H1 (cell line): Measurements from ENCODE around the gene CDC40. TPM values are rescaled to one million over a fixed set of nuclear protein-coding genes. Genes with fewer than 3 reads are reported as not detected.

Source experiments
- CTCF ChIA-PET: fragments of 300-600 bp; sonication (Branson Sonifier 250); formaldehyde crosslinking; loops from one replicate; lab custom pipeline; 2021; ENCODE audit not compliant: partially characterized antibody; lab: Charles Lee
- POLR2A ChIA-PET: fragments of 300-600 bp; sonication (Branson Sonifier 250); formaldehyde crosslinking; loops from one replicate; lab custom pipeline; 2021; ENCODE audit warnings: inconsistent platforms; ENCODE audit not compliant: partially characterized antibody; lab: Charles Lee
- DNase-seq, 2 experiments: peaks; one replicate each; pipeline versions ENCODE4 v3.0.0 to v3.0.0-alpha.2; 2010 to 2022; ENCODE audit warnings: low spot score in 2 of 2, low read depth in 1 of 2, mixed read lengths in 1 of 2
- FAIRE-seq: peaks from 2 replicates; lab custom pipeline; 2011; peaks lifted over from hg19 to GRCh38; lab: Jason Lieb, UNC
- H2AFZ ChIP-seq: 2 replicates; pipeline ENCODE4 v1.8.1; 2012; ENCODE audit warnings: low read length, inconsistent platforms
- H2AK5ac ChIP-seq: 2 replicates; pipeline ENCODE4 v1.6.1; 2013; ENCODE audit warnings: low read depth, low read length
- H2BK120ac ChIP-seq: replicated peaks from 2 replicates; pipeline ENCODE3; 2013; ENCODE audit warnings: low read depth, low read length, inconsistent platforms
- H2BK12ac ChIP-seq: 2 replicates; pipeline ENCODE4 v1.6.1; 2013; ENCODE audit warnings: low read depth, low read length
- H2BK15ac ChIP-seq: 2 replicates; pipeline ENCODE4 v1.6.1; 2013; ENCODE audit warnings: low read length
- H2BK20ac ChIP-seq: 2 replicates; pipeline ENCODE4 v1.6.1; 2013; ENCODE audit warnings: low read length
- H2BK5ac ChIP-seq: 2 replicates; pipeline ENCODE4 v1.6.1; 2013; ENCODE audit warnings: low read depth, low read length
- H3K14ac ChIP-seq: 2 replicates; pipeline ENCODE4 v1.6.1; 2013; ENCODE audit warnings: inconsistent platforms; ENCODE audit not compliant: insufficient read length
- H3K18ac ChIP-seq: 2 replicates; pipeline ENCODE4 v1.6.1; 2013; ENCODE audit warnings: low read length; ENCODE audit errors: extremely low read depth
- H3K23ac ChIP-seq: 2 replicates; pipeline ENCODE4 v1.6.1; 2013; ENCODE audit warnings: inconsistent platforms; ENCODE audit not compliant: insufficient read length
- H3K23me2 ChIP-seq: 2 replicates; pipeline ENCODE4 v1.6.1; 2013; ENCODE audit warnings: low read depth, low read length
- H3K27ac ChIP-seq: 2 replicates; pipeline ENCODE4 v1.6.1; 2011; ENCODE audit warnings: low read depth, low read length, inconsistent platforms
- H3K27me3 ChIP-seq, 4 experiments: replicated peaks in 1 of 4; 1 replicate in 1 of 4; 2 replicates in 3 of 4; pipeline versions ENCODE4 v1.6.1 to v1.8.1; 2011 to 2013; ENCODE audit warnings: low read length in 3 of 4, mild to moderate bottlenecking in 3 of 4, inconsistent platforms in 2 of 4, mixed read lengths in 2 of 4, moderate library complexity in 1 of 4; ENCODE audit not compliant: control insufficient read depth in 3 of 4, insufficient read depth in 3 of 4; ENCODE audit errors: extremely low read depth in 1 of 4
- H3K36me3 ChIP-seq, 4 experiments: 2 replicates each; pipeline versions ENCODE4 v1.6.1 to v1.8.1; 2011 to 2013; ENCODE audit warnings: mild to moderate bottlenecking in 4 of 4, low read length in 3 of 4, moderate library complexity in 2 of 4, control low read depth in 1 of 4, inconsistent platforms in 1 of 4; ENCODE audit not compliant: insufficient read depth in 4 of 4, control insufficient read depth in 2 of 4
- H3K4ac ChIP-seq: replicated peaks from 2 replicates; pipeline ENCODE3; 2013; ENCODE audit warnings: low read length, low read depth, mixed read lengths, inconsistent platforms; ENCODE audit not compliant: insufficient read length
- H3K4me1 ChIP-seq, 4 experiments: replicated peaks in 1 of 4; 1 replicate in 1 of 4; 2 replicates in 3 of 4; pipeline versions ENCODE4 v1.6.1 to v1.8.1; 2011 to 2013; ENCODE audit warnings: low read length in 3 of 4, inconsistent platforms in 2 of 4, mixed read lengths in 1 of 4; ENCODE audit not compliant: insufficient read depth in 4 of 4, control insufficient read depth in 3 of 4
- H3K4me2 ChIP-seq, 2 experiments: 2 replicates each; pipeline versions ENCODE4 v1.6.1 to v1.8.1; 2011 to 2013; ENCODE audit warnings: low read depth in 2 of 2, low read length in 2 of 2, control low read depth in 1 of 2, inconsistent platforms in 1 of 2, mild to moderate bottlenecking in 1 of 2; ENCODE audit not compliant: insufficient read depth in 1 of 2
- H3K4me3 ChIP-seq, 4 experiments: fragments of 200-600, 300-600 bp in 1 of 4; sonication (generic), shearing (Covaris generic), sonication (Bioruptor Twin) in 1 of 4; 2 replicates each; pipeline versions ENCODE4 v1.5.1 to v1.8.1; 2011 to 2016; ENCODE audit warnings: low read length in 4 of 4, low read depth in 3 of 4, control low read depth in 2 of 4, inconsistent platforms in 2 of 4, mild to moderate bottlenecking in 2 of 4, mixed read lengths in 1 of 4, moderate library complexity in 1 of 4; ENCODE audit not compliant: insufficient read depth in 2 of 4; ENCODE audit errors: extremely low read depth in 1 of 4
- H3K56ac ChIP-seq: replicated peaks from 2 replicates; pipeline ENCODE3; 2013; ENCODE audit warnings: low read depth, mild to moderate bottlenecking, mixed read lengths, low read length, inconsistent platforms; ENCODE audit not compliant: insufficient read length
- H3K79me1 ChIP-seq: 2 replicates; pipeline ENCODE4 v1.6.1; 2013; ENCODE audit warnings: low read depth, low read length, control low read depth
- H3K79me2 ChIP-seq, 2 experiments: 2 replicates each; pipeline versions ENCODE4 v1.6.1 to v1.8.1; 2012 to 2013; ENCODE audit warnings: low read length in 2 of 2, mild to moderate bottlenecking in 2 of 2, inconsistent platforms in 1 of 2; ENCODE audit not compliant: insufficient read depth in 2 of 2, control insufficient read depth in 1 of 2
- H3K9ac ChIP-seq, 4 experiments: replicated peaks in 1 of 4; 1 replicate in 1 of 4; 2 replicates in 3 of 4; pipeline versions ENCODE4 v1.6.1 to v1.8.1; 2011 to 2013; ENCODE audit warnings: low read depth in 3 of 4, low read length in 3 of 4, control low read depth in 2 of 4, mild to moderate bottlenecking in 2 of 4, moderate library complexity in 2 of 4, inconsistent platforms in 1 of 4; ENCODE audit errors: extremely low read depth in 1 of 4
- H3K9me3 ChIP-seq, 2 experiments: 2 replicates each; pipeline versions ENCODE4 v1.6.1 to v1.8.1; 2012 to 2013; ENCODE audit warnings: mild to moderate bottlenecking in 2 of 2, moderate library complexity in 2 of 2, control low read depth in 1 of 2, inconsistent platforms in 1 of 2, low read depth in 1 of 2, low read length in 1 of 2, mixed read lengths in 1 of 2; ENCODE audit not compliant: insufficient read depth in 2 of 2
- H4K20me1 ChIP-seq, 2 experiments: replicated peaks in 1 of 2; 2 replicates each; pipeline versions ENCODE3 to v1.8.1; 2011 to 2013; ENCODE audit warnings: inconsistent platforms in 2 of 2, low read length in 2 of 2, mild to moderate bottlenecking in 1 of 2; ENCODE audit not compliant: insufficient read depth in 2 of 2, control insufficient read depth in 1 of 2
- H4K5ac ChIP-seq: 2 replicates; pipeline ENCODE4 v1.6.1; 2013; ENCODE audit warnings: low read length, low read depth, mixed read lengths, inconsistent platforms; ENCODE audit not compliant: insufficient read length
- H4K8ac ChIP-seq: 2 replicates; pipeline ENCODE4 v1.8.0; 2013; ENCODE audit warnings: mild to moderate bottlenecking, moderate library complexity, low read length, inconsistent platforms; ENCODE audit not compliant: insufficient read depth; ENCODE audit errors: extremely low read depth
- H4K91ac ChIP-seq: replicated peaks from 2 replicates; pipeline ENCODE3; 2013; ENCODE audit warnings: low read length, mixed read lengths, inconsistent platforms; ENCODE audit not compliant: insufficient read length
- ATF2 ChIP-seq: IDR thresholded peaks from 2 replicates; pipeline ENCODE4 v1.6.1; 2012; ENCODE audit warnings: low read length, inconsistent platforms
- BACH1 ChIP-seq: IDR thresholded peaks from 2 replicates; pipeline ENCODE4 v1.6.1; 2012; ENCODE audit warnings: low read length, improper control_type of control experiment
- CHD2 ChIP-seq: IDR thresholded peaks from 2 replicates; pipeline ENCODE4 v1.6.1; 2012; ENCODE audit warnings: low read length, improper control_type of control experiment
- EZH2 ChIP-seq: fragments of 200-600 bp; sonication (generic); IDR thresholded peaks from 2 replicates; pipeline ENCODE4 v1.7.1; 2012; ENCODE audit warnings: low read depth, mild to moderate bottlenecking, moderate library complexity, low read length, inconsistent platforms; ENCODE audit not compliant: severe bottlenecking
- FOSL1 ChIP-seq: IDR thresholded peaks from 2 replicates; pipeline ENCODE4 v1.6.1; 2011; ENCODE audit warnings: mild to moderate bottlenecking, low read depth, low read length, moderate library complexity; ENCODE audit not compliant: insufficient read depth
- HDAC2 ChIP-seq, 2 experiments: fragments of 300-600 bp in 1 of 2; sonication (generic) in 1 of 2; IDR thresholded peaks; 2 replicates each; pipeline ENCODE4 v1.6.1; 2011 to 2012; ENCODE audit warnings: low read depth in 2 of 2, low read length in 2 of 2, mild to moderate bottlenecking in 2 of 2, moderate library complexity in 2 of 2, borderline replicate concordance in 1 of 2, inconsistent platforms in 1 of 2
- POU5F1 ChIP-seq: IDR thresholded peaks from 2 replicates; pipeline ENCODE4 v1.6.1; 2011; ENCODE audit warnings: low read depth, mild to moderate bottlenecking, low read length, moderate library complexity
- RBBP5 ChIP-seq: IDR thresholded peaks from 2 replicates; pipeline ENCODE4 v1.7.1; 2012; ENCODE audit warnings: low read depth, mild to moderate bottlenecking, inconsistent platforms, low read length, moderate library complexity, borderline replicate concordance
- RXRA ChIP-seq: IDR thresholded peaks from 2 replicates; pipeline ENCODE4 v1.6.1; 2011; ENCODE audit warnings: low read depth, mild to moderate bottlenecking, low read length, moderate library complexity; ENCODE audit not compliant: insufficient read depth
- SIX5 ChIP-seq: IDR thresholded peaks from 2 replicates; pipeline ENCODE4 v1.6.1; 2011; ENCODE audit warnings: mild to moderate bottlenecking, low read depth, low read length
- SP1 ChIP-seq: IDR thresholded peaks from 2 replicates; pipeline ENCODE4 v1.6.1; 2011; ENCODE audit warnings: low read depth, low read length
- SP2 ChIP-seq: IDR thresholded peaks from 2 replicates; pipeline ENCODE4 v1.6.1; 2012; ENCODE audit warnings: mild to moderate bottlenecking, low read length, inconsistent platforms
- SP4 ChIP-seq: IDR thresholded peaks from 2 replicates; pipeline ENCODE4 v1.6.1; 2012; ENCODE audit warnings: low read length, inconsistent platforms
- SUZ12 ChIP-seq: fragments of 200-600 bp; sonication (generic); IDR thresholded peaks from 2 replicates; pipeline ENCODE4 v1.6.1; 2012; ENCODE audit warnings: mild to moderate bottlenecking, inconsistent platforms, low read length, moderate library complexity, mixed read lengths
- TBP ChIP-seq: IDR thresholded peaks from 2 replicates; pipeline ENCODE4 v1.6.1; 2011; ENCODE audit warnings: low read depth, low read length, improper control_type of control experiment
- polyA plus RNA-seq, 7 experiments: library from polyadenylated mRNA; depleted of rRNA in 3 of 7; stranded (reverse) in 5 of 7; unstranded in 2 of 7; fragments of >200 nt in 5 of 7; fragments of 200-250 nt in 2 of 7; gene quantifications; 1 replicate in 5 of 7; 2 replicates in 1 of 7; 4 replicates in 1 of 7; pipeline versions ENCODE4 v1.2.1 to v1.2.3, GENCODE V29; 2011 to 2013; ENCODE audit warnings: missing spikeins in 2 of 7, mixed read lengths in 2 of 7
- total RNA-seq: library from RNA; stranded (reverse); fragmentation: NEBNext Ultra II Directional; extraction: Animal tissue kit (Norgen Biotek cat#: 25700); gene quantifications from 2 replicates; pipeline ENCODE4 v1.2.1, GENCODE V29; 2021

CDC40 gene
- total and polyA plus RNA-seq, 2 of the 8 experiments (the other 6 are each of a cell fraction or from before 2014, with no cell fraction given), result 7.3 to 27.2 TPM

DNA sequence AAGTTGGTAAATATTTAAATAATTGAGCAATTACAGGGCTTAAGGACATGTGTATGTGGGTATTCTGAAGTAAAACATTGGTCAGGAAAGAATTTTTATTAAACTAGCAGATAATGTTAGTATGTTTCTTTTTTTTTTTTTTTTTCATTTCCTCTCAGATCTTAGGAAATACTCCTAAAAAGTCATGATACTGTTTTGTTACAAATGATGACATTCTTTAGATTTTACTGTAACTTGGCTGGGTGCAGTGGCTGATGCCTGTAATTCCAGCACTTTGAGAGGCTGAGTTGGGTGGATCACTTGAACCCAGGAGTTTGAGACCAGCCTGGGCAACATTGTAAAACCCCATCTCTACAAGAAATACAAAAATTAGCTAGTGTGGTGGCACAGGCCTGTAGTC is 41.5 kb downstream of the CDC40 start:
- Histone ChIP-seq H3K79me1 (no peaks in the 10 kb centered on the region), H3K23ac (no peak overlapping the region), H2AK5ac (no peak overlapping the region), H3K27me3 (no peaks in the 10 kb centered on the region), H3K27ac (no peak overlapping the region), H3K4me3 (no peak overlapping the region), H3K18ac (no peak overlapping the region), H3K36me3 (peaks cover 0 to 44% (median 15%) of the 10 kb centered on the region in 4 experiments; a peak in 5 of 8 replicates), H4K20me1 (no peaks in the 10 kb centered on the region), H3K23me2 (no peaks in the 10 kb centered on the region), H3K79me2 (no peaks in the 10 kb centered on the region), H3K14ac (no peak overlapping the region), H4K8ac (no peak overlapping the region), H2BK15ac (no peak overlapping the region), H2BK120ac (no peak overlapping the region), H2AFZ (no peak overlapping the region), H4K5ac (no peak overlapping the region), H3K4me2 (no peak overlapping the region), H3K9me3 (no peaks in the 10 kb centered on the region), H3K56ac (no peak overlapping the region), H3K4me1 (no peaks in the 10 kb centered on the region), H2BK5ac (no peak overlapping the region), H2BK12ac (no peak overlapping the region), H3K9ac (no peak overlapping the region), H3K4ac (no peak overlapping the region), H2BK20ac (no peak overlapping the region), H4K91ac (no peak overlapping the region)
- FAIRE-seq (no peak), DNase-seq (no peak)
- ChIA-PET CTCF (interaction anchor here (0.8 to 1.0 kb wide), 2 partner anchors 15 to 170 kb away, joined by 3 read pairs; no protein-coding TSS in a partner anchor), POLR2A (no interaction called here)
- no peak for TF ChIP-seq POU5F1
- TF ChIP-seq EZH2, result no peak
- no peak for TF ChIP-seq SUZ12
- no peak for TF ChIP-seq CHD2
- TF ChIP-seq RXRA, result no peak
- no peak for TF ChIP-seq HDAC2 (IDR thresholded peaks at IDR 0.05; ENCODE audit: borderline replicate concordance in 1 of 2, low read depth in 2 of 2, low read length in 2 of 2)
- no peak for TF ChIP-seq SIX5
- TF ChIP-seq SP4, result no peak
- no peak for TF ChIP-seq TBP
- no peak for TF ChIP-seq FOSL1
- no peak for TF ChIP-seq BACH1
- TF ChIP-seq SP2, result no peak
- TF ChIP-seq RBBP5, result no peak
- no peak for TF ChIP-seq ATF2
- no peak for TF ChIP-seq SP1
